ENCODE data around the gene MAGEA2.
"Not testable (repeated sequence)": the region's sequence is repeated elsewhere in the genome, so short reads cannot be mapped to it uniquely, and the experiment has no call there.

Gene MAGEA2, protein sequence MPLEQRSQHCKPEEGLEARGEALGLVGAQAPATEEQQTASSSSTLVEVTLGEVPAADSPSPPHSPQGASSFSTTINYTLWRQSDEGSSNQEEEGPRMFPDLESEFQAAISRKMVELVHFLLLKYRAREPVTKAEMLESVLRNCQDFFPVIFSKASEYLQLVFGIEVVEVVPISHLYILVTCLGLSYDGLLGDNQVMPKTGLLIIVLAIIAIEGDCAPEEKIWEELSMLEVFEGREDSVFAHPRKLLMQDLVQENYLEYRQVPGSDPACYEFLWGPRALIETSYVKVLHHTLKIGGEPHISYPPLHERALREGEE

DNA sequence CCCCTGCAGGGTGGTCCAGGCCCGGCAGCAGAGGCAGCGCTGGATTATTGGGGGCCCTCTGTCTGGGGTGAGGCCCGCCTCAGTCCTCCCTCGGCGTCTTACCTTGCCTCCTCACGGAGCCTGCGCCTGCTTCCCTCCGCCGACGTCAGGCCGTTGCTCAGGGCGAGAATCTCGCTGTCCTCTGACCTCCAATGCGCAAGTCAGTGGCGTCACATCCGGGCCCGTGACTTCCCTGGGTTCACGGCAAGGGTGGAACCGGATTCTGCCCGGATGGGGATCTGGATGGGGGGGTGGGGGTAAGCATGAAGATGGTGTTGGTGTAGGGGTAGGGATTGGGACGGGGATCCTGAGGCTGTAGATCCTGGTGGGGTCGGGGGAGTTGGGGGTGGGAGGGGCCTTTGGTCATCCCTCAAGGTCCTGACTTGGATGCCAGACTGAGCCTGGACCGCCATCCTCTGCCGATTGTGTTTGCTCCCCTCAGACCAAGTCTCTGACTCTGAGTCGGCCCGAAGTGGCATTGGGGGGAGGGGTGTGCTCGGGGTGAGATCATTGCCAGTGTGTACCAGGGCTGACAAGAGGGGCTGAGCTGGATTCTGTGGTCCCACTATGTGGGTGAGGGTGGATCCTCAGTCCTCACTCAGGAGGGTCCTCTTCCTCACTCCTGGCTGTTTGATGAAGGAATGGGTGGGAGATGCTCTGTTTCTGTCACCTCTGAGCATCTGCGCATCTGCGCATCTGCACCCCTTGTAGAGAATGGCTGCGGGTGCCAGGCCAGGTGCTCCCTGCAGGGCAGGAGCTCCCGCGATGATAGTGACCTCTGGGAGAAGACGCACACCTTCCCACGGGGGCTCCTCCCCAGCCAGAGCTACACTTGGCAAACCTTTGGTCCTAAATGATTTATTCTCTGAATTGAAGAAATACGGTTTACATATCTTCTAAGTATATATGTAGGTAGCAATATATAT, at the start of gene MAGEA2:
Gene MAGEA2, minus strand, starts transcription at position 157 of the 965 bp plus-strand sequence. CDS start 2,479 bp downstream, outside the sequence.
- not testable (repeated sequence) for DNase-seq

DNA sequence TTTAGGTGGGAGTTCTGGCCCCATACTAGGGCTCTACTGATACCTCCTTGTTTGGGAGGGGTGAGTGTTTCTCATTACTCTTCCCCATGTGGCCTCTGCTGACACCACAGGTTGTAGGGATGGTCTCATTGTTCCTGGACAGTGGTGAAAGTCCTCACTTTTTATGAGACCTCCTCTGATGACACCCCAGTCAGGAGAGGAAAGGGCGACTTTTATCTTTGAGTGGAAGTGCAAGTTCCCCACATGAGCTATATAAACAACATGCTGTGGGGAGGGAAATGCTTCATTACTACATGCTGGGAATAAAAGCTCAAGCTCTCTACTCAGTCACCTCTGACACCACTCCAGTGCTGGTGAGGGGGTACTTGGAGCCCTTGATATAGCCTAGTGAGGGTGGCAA, 45.3 kb upstream of the MAGEA2 start:
- DNase-seq = no peak

DNA sequence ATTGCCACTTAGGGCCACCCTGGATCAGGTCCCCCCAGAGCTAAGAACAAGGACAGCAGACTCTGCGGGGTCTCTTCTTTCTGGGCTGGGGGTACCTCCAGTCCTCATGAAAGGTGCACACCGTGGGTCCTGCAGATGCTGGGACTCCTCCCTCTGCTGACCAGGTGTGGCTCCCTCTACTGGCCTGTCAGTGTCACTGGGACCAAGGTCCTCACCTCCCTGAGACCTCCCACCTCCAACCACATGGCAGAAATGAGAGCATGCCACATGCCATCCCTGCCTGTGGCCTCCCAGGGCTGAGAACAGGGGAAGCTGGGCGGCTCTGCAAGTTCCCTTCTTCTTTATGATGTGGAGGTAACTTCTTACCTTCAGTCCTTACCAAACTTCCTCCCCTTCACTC, 33.4 kb upstream of the MAGEA2 start:
- not testable (repeated sequence) for DNase-seq

DNA sequence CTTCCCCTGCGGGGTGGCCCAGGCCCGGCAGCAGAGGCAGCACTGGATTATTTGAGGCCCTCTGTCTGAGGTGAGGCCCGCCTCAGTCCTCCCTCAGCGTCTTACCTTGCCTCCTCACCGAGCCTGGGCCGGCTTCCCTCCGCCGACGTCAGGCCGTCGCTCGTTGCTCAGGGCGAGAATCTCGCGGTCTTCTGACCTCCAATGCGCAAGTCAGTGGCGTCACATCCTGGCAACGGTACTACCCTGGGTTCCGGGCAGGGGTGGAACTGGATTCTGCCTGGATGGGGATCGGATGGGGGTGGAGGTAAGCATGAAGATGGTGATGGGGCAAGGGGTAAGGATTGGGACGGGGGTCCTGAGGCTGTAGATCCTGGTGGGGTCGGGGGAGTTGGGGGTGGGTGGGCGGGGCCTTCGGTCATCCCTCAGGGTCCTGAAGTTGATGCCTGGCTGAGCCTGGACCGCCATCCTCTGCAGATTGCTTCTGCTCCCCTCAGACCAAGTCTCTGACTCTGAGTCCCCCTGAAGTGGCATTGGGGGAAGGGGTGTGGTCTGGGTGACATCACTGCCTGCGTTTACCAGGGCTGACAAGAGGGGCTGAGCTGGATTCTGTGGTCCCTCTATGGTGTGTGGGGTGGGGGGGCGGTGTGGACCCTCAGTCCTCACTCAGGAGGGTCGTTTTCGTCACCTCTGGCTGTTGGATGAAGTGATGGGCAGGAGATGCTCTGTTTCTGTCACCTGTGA, 16.1 kb upstream of the MAGEA2 start, which contains the start of gene MAGEA6:
Gene MAGEA6, minus strand, starts transcription at position 141 of the 741 bp plus-strand sequence. CDS start 2,039 bp downstream, outside the sequence.
- DNase-seq = not testable (repeated sequence)

DNA sequence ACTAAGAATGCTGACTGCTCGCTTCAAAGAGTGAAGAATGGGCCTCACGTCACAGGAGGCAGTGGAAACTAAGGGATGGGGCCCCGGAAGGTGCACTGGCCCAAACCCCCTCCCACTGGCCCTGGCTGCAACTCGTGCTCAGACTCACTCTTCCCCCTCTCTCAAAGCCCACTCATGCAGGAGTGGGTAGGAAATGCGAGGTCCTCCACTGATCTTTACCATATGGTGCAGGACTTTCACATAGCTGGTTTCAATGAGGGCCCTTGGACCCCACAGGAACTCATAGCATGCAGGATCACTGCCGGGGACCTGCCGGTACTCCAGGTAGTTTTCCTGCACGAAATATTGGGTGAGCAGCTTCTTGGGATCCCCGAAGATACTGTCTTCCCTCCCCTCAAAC, 12.9 kb upstream of the MAGEA2 start:
- not testable (repeated sequence) for DNase-seq

DNA sequence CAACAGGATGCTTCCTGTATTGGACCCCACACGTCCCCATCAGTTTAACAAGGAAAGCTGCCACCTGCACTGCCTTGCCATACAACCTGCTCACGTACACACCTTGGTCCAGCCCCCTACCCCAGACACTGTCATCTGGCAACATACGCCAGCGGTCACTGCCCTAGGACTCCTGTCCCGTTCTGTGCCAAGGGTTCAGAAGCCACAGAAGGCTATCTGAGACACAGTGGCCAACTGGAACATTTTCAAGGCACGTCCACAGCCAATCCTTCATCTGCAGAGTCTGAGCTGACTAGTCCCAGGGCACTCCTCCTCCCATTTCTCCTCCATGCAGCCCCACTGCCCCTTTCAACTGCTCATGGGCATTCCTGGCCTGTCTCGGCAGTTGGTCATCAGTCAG, 7.9 kb upstream of the MAGEA2 start:
- DNase-seq = not testable (repeated sequence)

DNA sequence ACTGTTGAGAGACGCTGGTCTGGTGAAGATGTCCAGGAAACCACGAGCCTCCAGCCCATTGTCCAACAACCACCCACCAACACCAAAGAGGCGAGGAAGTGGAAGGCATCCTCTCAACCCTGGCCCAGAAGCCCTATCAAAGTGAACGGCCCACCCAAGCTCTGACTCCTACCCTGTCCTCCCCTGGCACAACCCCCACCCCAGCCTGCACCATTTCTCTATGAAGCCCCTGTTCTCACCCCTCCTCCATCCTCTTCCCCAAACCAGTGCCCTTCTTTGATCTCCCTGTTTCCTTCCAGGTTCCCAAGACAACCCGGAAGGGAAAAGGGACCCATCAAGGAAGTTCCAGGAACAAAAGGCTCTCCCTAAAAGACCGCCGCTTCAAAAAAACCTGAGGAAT, 5.9 kb upstream of the MAGEA2 start:
- not testable (repeated sequence) for DNase-seq

DNA sequence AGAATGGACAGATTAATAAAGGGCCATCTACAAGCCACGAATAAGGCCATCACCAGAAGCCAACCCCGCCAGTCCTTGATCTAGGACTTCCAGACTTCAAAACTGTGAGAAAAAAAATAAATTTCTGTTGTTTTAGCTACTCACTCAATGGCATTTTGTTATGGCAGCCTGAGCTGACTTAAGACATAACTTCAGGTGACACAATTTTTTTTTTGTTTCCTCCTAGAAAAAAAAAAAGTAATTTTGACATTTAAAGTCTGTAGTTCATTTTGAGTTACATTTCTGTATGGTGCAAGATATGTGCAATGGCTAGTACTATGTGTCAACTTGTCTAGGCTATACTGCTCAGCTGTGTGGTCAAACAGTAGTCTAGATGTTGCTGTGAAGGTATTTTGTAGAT, 5.3 kb upstream of the MAGEA2 start, which contains the start of gene CSAG3:
Gene CSAG3, plus strand, starts transcription at position 301 of the 400 bp plus-strand sequence.
- not testable (repeated sequence) for DNase-seq

DNA sequence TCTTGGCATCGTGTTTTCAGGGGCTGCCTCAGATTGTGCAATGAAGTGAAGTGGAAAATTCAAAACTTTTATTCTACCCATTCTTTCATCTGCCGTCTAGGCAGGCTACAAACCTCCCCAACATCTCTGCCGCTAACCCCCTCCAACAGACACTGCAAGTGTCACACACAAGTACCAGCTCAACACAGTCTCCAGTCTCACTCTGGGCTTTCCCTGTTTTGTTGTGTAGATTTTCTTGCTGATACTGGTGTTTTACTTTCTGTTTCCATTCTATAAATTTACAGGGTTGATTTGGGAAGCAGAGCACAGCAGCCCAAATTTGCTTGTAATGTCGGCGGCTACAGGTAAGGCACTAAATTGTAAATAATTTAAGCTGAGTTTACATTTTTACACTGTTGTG, 1.2 kb upstream of the MAGEA2 start:
- not testable (repeated sequence) for DNase-seq

DNA sequence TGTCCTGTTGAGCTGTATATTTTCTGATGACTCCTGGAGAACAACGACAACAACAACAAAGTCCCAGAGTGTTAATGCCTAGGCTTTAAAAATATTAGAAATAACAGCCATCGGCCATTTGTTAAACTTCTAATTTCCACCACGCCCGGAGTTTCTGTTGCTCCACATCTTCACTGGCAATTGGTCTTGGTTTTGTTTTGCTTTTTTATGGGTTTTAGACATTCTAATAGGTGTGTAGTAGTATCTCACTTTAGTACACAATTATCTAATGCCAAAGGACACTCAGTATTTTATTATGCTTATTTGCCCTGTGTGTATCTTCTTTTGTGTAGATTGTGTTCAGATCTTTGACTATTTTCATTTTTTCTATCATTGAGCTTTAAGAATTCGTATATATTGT, 15.1 kb downstream of the MAGEA2 start:
- no peak for DNase-seq

DNA sequence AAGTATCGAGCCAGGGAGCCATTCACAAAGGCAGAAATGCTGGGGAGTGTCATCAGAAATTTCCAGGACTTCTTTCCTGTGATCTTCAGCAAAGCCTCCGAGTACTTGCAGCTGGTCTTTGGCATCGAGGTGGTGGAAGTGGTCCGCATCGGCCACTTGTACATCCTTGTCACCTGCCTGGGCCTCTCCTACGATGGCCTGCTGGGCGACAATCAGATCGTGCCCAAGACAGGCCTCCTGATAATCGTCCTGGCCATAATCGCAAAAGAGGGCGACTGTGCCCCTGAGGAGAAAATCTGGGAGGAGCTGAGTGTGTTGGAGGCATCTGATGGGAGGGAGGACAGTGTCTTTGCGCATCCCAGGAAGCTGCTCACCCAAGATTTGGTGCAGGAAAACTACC, 17.1 kb downstream of the MAGEA2 start:
- not testable (repeated sequence) for DNase-seq

DNA sequence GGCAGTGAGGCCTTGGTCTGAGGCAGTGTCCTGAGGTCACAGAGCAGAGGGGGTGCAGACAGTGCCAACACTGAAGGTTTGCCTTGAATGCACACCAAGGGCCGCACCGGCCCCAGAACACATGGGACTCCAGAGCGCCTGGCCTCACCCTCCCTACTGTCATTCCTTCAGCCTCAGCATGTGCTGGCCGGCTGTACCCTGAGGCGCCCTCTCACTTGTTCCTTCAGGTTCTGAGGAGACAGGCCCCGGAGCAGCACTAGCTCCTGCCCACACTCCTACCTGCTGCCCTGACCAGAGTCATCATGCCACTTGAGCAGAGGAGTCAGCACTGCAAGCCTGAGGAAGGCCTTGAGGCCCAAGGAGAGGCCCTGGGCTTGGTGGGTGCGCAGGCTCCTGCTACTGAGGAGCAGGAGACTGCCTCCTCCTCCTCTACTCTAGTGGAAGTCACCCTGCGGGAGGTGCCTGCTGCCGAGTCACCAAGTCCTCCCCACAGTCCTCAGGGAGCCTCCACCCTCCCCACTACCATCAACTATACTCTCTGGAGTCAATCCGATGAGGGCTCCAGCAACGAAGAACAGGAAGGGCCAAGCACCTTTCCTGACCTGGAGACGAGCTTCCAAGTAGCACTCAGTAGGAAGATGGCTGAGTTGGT, 17.7 kb downstream of the MAGEA2 start:
- DNase-seq = no peak

DNA sequence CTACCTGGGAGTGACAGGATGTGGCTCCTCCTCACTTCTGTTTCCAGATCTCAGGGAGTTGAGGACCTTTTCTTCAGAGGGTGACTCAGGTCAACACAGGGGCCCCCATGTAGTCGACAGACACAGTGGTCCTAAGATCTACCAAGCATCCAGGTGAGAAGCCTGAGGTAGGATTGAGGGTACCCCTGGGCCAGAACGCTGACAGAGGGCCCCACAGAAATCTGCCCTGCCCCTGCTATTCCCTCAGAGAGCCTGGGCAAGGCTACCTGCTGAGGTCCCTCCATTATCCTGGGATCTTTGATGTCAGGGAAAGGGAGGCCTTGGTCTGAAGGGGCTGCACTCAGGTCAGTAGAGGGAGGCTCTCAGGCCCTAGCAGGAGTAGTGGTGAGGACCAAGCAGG, 18.5 kb downstream of the MAGEA2 start:
- no peak for DNase-seq

DNA sequence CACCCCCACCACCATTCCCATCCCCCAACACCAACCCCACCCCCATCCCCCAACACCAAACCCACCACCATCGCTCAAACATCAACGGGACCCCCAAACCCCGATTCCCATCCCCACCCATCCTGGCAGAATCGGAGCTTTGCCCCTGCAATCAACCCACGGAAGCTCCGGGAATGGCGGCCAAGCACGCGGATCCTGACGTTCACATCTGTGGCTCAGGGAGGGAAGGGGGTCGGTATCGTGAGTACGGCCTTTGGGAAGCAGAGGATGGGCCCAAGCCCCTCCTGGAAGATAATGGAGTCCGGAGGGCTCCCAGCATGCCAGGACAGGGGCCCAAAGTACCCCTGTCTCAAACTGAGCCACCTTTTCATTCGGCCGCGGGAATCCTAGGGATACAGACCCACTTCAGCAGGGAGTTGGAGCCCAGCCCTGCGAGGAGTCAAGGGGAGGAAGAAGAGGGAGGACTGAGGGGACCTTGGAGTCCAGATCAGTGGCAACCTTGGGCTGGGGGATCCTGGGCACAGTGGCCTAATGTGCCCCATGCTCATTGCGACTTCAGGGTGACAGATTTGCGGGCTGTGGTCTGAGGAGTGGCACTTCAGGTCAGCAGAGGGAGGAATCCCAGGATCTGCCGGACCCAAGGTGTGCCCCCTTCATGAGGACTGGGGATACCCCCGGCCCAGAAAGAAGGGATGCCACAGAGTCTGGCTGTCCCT, 19.3 kb downstream of the MAGEA2 start:
- DNase-seq = not testable (repeated sequence)

DNA sequence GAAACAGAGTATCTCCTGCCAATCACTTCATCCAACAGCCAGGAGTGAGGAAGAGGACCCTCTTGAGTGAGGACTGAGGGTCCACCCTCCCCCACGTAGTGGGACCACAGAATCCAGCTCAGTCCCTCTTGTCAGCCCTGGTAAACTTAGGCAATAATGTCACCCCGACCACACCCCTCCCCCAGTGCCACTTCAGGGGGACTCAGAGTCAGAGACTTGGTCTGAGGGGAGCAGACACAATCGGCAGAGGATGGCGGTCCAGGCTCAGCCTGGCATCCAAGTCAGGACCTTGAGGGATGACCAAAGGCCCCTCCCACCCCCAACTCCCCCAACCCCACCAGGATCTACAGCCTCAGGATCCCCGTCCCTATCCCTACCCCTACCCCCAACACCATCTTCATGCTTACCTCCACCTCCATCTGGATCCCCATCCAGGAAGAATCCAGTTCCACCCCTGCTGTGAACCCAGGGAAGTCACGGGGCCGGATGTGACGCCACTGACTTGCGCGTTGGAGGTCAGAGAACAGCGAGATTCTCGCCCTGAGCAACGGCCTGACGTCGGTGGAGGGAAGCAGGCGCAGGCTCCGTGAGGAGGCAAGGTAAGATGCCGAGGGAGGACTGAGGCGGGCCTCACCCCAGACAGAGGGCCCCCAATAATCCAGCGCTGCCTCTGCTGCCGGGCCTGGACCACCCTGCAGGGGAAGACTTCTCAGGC, 20.2 kb downstream of the MAGEA2 start, which contains the start of the genes CSAG1 and MAGEA12:
Gene CSAG1, minus strand, starts transcription at position 461 of the 715 bp plus-strand sequence. CDS start 1,261 bp downstream, outside the sequence.
Gene MAGEA12, plus strand, starts transcription at position 497 of the 715 bp plus-strand sequence. CDS start 2,405 bp downstream, outside the sequence.
- no peak for DNase-seq

DNA sequence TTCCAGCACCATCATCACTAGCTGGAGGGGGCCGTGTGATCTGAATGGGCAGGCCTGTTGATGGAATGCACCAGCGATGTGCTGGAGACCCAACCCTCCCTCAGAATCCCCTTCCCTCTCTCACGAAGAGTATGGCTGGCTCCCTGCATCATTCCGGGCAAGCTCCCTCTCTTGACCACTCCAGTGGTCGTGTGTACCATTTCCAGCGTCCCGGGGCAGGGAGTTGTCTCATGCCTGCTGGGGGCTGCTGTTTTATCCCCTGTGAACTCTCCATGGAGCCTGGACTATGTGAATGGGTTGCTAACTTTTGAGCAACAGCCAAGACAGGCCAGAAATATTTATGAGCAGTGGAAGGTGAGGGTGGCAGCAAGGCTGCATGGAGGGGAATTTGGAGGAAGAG, 28.2 kb downstream of the MAGEA2 start:
- DNase-seq = no peak

DNA sequence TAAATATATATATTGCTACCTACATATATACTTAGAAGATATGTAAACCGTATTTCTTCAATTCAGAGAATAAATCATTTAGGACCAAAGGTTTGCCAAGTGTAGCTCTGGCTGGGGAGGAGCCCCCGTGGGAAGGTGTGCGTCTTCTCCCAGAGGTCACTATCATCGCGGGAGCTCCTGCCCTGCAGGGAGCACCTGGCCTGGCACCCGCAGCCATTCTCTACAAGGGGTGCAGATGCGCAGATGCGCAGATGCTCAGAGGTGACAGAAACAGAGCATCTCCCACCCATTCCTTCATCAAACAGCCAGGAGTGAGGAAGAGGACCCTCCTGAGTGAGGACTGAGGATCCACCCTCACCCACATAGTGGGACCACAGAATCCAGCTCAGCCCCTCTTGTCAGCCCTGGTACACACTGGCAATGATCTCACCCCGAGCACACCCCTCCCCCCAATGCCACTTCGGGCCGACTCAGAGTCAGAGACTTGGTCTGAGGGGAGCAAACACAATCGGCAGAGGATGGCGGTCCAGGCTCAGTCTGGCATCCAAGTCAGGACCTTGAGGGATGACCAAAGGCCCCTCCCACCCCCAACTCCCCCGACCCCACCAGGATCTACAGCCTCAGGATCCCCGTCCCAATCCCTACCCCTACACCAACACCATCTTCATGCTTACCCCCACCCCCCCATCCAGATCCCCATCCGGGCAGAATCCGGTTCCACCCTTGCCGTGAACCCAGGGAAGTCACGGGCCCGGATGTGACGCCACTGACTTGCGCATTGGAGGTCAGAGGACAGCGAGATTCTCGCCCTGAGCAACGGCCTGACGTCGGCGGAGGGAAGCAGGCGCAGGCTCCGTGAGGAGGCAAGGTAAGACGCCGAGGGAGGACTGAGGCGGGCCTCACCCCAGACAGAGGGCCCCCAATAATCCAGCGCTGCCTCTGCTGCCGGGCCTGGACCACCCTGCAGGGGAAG, 39.5 kb downstream of the MAGEA2 start, which contains the start of gene MAGEA2B:
Gene MAGEA2B, plus strand, starts transcription at position 814 of the 973 bp plus-strand sequence. CDS start 2,479 bp downstream, outside the sequence.
- DNase-seq = not testable (repeated sequence)

DNA sequence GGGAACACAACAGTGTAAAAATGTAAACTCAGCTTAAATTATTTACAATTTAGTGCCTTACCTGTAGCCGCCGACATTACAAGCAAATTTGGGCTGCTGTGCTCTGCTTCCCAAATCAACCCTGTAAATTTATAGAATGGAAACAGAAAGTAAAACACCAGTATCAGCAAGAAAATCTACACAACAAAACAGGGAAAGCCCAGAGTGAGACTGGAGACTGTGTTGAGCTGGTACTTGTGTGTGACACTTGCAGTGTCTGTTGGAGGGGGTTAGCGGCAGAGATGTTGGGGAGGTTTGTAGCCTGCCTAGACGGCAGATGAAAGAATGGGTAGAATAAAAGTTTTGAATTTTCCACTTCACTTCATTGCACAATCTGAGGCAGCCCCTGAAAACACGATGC, 40.4 kb downstream of the MAGEA2 start:
- not testable (repeated sequence) for DNase-seq

DNA sequence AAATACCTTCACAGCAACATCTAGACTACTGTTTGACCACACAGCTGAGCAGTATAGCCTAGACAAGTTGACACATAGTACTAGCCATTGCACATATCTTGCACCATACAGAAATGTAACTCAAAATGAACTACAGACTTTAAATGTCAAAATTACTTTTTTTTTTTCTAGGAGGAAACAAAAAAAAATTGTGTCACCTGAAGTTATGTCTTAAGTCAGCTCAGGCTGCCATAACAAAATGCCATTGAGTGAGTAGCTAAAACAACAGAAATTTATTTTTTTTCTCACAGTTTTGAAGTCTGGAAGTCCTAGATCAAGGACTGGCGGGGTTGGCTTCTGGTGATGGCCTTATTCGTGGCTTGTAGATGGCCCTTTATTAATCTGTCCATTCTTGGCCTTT, 44.5 kb downstream of the MAGEA2 start, which contains the start of gene CSAG2:
Gene CSAG2, minus strand, starts transcription at position 101 of the 400 bp plus-strand sequence. CDS start 161 bp downstream, outside the sequence.
- DNase-seq = not testable (repeated sequence)
